HepG2 (cell line): ENCODE measurements around the gene PRKAR1B. TPM values are rescaled to one million over a fixed set of nuclear protein-coding genes. Genes with fewer than 3 reads are reported as not detected.

ENCODE experiments used
- ATAC-seq: fragments of 200-7000 bp; cut with Tn5 transposase; 3 replicates; pipeline ENCODE4 v1.9.1; 2020; ENCODE audit warnings: mild to moderate bottlenecking, moderate library complexity
- BruUV-seq: library from RNA; stranded (reverse); fragments of 400-500 nt; replicated peaks from 2 replicates; lab custom pipeline; 2021; lab: Mats Ljungman, UMichigan
- CTCF ChIA-PET: fragments of 300-600 bp; formaldehyde crosslinking; extraction: SDS; loops from one replicate; lab custom pipeline; 2021; ENCODE audit warnings: low total read pairs, inconsistent platforms, low intra/inter-chr PET ratio; lab: Yijun Ruan, JAX
- POLR2A ChIA-PET: fragments of 350-600 bp; sonication (Branson Sonifier 250); formaldehyde crosslinking; loops from one replicate; lab custom pipeline; 2020; ENCODE audit warnings: antibody characterized with exemption, inconsistent platforms; lab: Yijun Ruan, JAX
- DNase-seq: peaks from one replicate; pipeline ENCODE4 v3.0.0-alpha.2; 2015; ENCODE audit warnings: low spot score
- FAIRE-seq: peaks from 3 replicates; lab custom pipeline; 2011; peaks lifted over from hg19 to GRCh38; lab: Jason Lieb, UNC
- H2AFZ ChIP-seq: one replicate; pipeline ENCODE4 v1.6.1; 2011; ENCODE audit warnings: low read length, inconsistent platforms
- H3K27ac ChIP-seq: fragments of 300-600 bp; 3 replicates; pipeline ENCODE4 v1.8.0; 2011; ENCODE audit warnings: mixed run types, mild to moderate bottlenecking, mixed read lengths, low read length, inconsistent platforms; ENCODE audit not compliant: insufficient read depth; ENCODE audit errors: extremely low read length
- H3K27me3 ChIP-seq, 2 experiments: fragments of 200-600 bp in 1 of 2; 2 replicates in 1 of 2; 3 replicates in 1 of 2; pipeline versions ENCODE4 v1.6.0 to v1.8.0; 2011; ENCODE audit warnings: low read length in 2 of 2, mild to moderate bottlenecking in 2 of 2, moderate library complexity in 2 of 2, inconsistent platforms in 1 of 2; ENCODE audit not compliant: insufficient read depth in 2 of 2, control insufficient read depth in 1 of 2
- H3K36me3 ChIP-seq, 2 experiments: fragments of 200-600 bp in 1 of 2; replicated peaks in 1 of 2; 2 replicates in 1 of 2; 3 replicates in 1 of 2; pipeline versions ENCODE4 v1.5.1 to v1.8.0; 2011; ENCODE audit warnings: low read length in 2 of 2, inconsistent platforms in 1 of 2; ENCODE audit not compliant: insufficient read depth in 2 of 2, control insufficient read depth in 1 of 2
- H3K4me1 ChIP-seq: 2 replicates; pipeline ENCODE4 v1.5.1; 2012; ENCODE audit warnings: low read length, inconsistent platforms; ENCODE audit not compliant: insufficient read depth
- H3K4me2 ChIP-seq: 2 replicates; pipeline ENCODE4 v1.6.0; 2011; ENCODE audit warnings: low read depth, low read length, inconsistent platforms
- H3K4me3 ChIP-seq, 3 experiments: fragments of 200-600 bp in 1 of 3; sonication (generic), shearing (Covaris generic) in 1 of 3; replicated peaks in 1 of 3; 2 replicates each; pipeline ENCODE4 v1.5.1; 2011 to 2016; ENCODE audit warnings: low read length in 3 of 3, inconsistent platforms in 2 of 3, low read depth in 2 of 3, mild to moderate bottlenecking in 2 of 3, control low read depth in 1 of 3, mixed read lengths in 1 of 3; ENCODE audit not compliant: insufficient read depth in 1 of 3
- H3K79me2 ChIP-seq: one replicate; pipeline ENCODE4 v1.6.1; 2011; ENCODE audit warnings: low read length, inconsistent platforms; ENCODE audit not compliant: insufficient read depth
- H3K9ac ChIP-seq: 2 replicates; pipeline ENCODE4 v1.6.0; 2011; ENCODE audit warnings: mild to moderate bottlenecking, low read depth, low read length, inconsistent platforms; ENCODE audit not compliant: insufficient read depth
- H3K9me3 ChIP-seq: 2 replicates; pipeline ENCODE4 v1.5.1; 2012; ENCODE audit warnings: mild to moderate bottlenecking, low read length
- H4K20me1 ChIP-seq: 2 replicates; pipeline ENCODE4 v1.6.0; 2011; ENCODE audit warnings: inconsistent platforms, mild to moderate bottlenecking, low read length, moderate library complexity; ENCODE audit not compliant: insufficient read depth
- ARNT ChIP-seq: fragments of 450-650 bp; IDR thresholded peaks from 2 replicates; pipeline ENCODE4 v1.6.1; 2017
- CREB1 ChIP-seq, 2 experiments: fragments of 450-650 bp in 1 of 2; IDR thresholded peaks; 2 replicates each; pipeline ENCODE4 v1.6.1; 2016 to 2017; ENCODE audit warnings: control low read depth in 1 of 2, mild to moderate bottlenecking in 1 of 2, missing compliant biosample characterization in 1 of 2, missing genetic modification characterization in 1 of 2
- CTCF ChIP-seq: sonication (generic); formaldehyde crosslinking; IDR thresholded peaks from 2 replicates; pipeline ENCODE4 v1.5.0; 2020; ENCODE audit warnings: mild to moderate bottlenecking, missing genetic modification reagents, moderate library complexity
- IKZF1 ChIP-seq: fragments of 450-650 bp; IDR thresholded peaks from 2 replicates; pipeline ENCODE4 v1.7.1; 2016
- MATR3 ChIP-seq: sonication (generic); formaldehyde crosslinking; IDR thresholded peaks from 2 replicates; pipeline ENCODE4 v1.4.0; 2020; ENCODE audit warnings: missing genetic modification reagents
- MBNL3 ChIP-seq: fragments of 250-450 bp; sonication (Bioruptor Pico); conservative IDR thresholded peaks from 2 replicates; pipeline ENCODE4 v1.8.0; 2022; ENCODE audit warnings: mild to moderate bottlenecking, inconsistent platforms
- MYC ChIP-seq: sonication (generic); formaldehyde crosslinking; IDR thresholded peaks from 2 replicates; pipeline ENCODE4 v1.9.0; 2021; ENCODE audit warnings: missing genetic modification reagents, borderline replicate concordance
- MYNN ChIP-seq: sonication (generic); formaldehyde crosslinking; IDR thresholded peaks from 2 replicates; pipeline ENCODE4 v1.4.0; 2020; ENCODE audit warnings: mild to moderate bottlenecking, low read depth, missing genetic modification reagents
- NCOA2 ChIP-seq: sonication (generic); formaldehyde crosslinking; IDR thresholded peaks from 2 replicates; pipeline ENCODE4 v1.8.0; 2022; ENCODE audit warnings: inconsistent platforms
- NFE2L2 ChIP-seq: fragments of 150-350 bp; IDR thresholded peaks from 2 replicates; pipeline ENCODE4 v1.6.1; 2014; ENCODE audit warnings: low read length
- NFRKB ChIP-seq: fragments of 450-650 bp; IDR thresholded peaks from 2 replicates; pipeline ENCODE4 v1.6.1; 2017
- PTBP1 ChIP-seq: fragments of 200-400 bp; formaldehyde crosslinking; IDR thresholded peaks from 2 replicates; pipeline ENCODE4 v1.6.1; 2018; ENCODE audit warnings: low read length, low read depth; ENCODE audit not compliant: poor library complexity, severe bottlenecking
- SOX6 ChIP-seq, 2 experiments: fragments of 450-650 bp in 1 of 2; sonication (generic) in 1 of 2; formaldehyde crosslinking in 1 of 2; IDR thresholded peaks; 2 replicates each; pipeline versions ENCODE4 v1.4.0 to v1.6.1; 2017 to 2020; ENCODE audit warnings: antibody characterized with exemption in 1 of 2, mild to moderate bottlenecking in 1 of 2, missing genetic modification reagents in 1 of 2
- TBX2 ChIP-seq: sonication (generic); formaldehyde crosslinking; IDR thresholded peaks from 2 replicates; pipeline ENCODE4 v1.5.0; 2020; ENCODE audit warnings: missing genetic modification reagents, mild to moderate bottlenecking, borderline replicate concordance
- ZFAT ChIP-seq: sonication (generic); formaldehyde crosslinking; conservative IDR thresholded peaks from 2 replicates; pipeline ENCODE4 v1.8.1; 2023; ENCODE audit warnings: missing genetic modification reagents, inconsistent platforms
- ZFP62 ChIP-seq: sonication (generic); formaldehyde crosslinking; IDR thresholded peaks from 2 replicates; pipeline ENCODE4 v1.4.0; 2020; ENCODE audit warnings: missing genetic modification reagents
- ZIK1 ChIP-seq: sonication (generic); formaldehyde crosslinking; IDR thresholded peaks from 2 replicates; pipeline ENCODE4 v1.5.0; 2020; ENCODE audit warnings: mild to moderate bottlenecking, low read depth, missing genetic modification reagents, borderline replicate concordance
- ZNF10 ChIP-seq: sonication (generic); formaldehyde crosslinking; IDR thresholded peaks from 2 replicates; pipeline ENCODE4 v1.4.0; 2020; ENCODE audit warnings: mild to moderate bottlenecking, low read depth, missing genetic modification reagents, borderline replicate concordance
- ZNF282 ChIP-seq: fragments of 450-650 bp; IDR thresholded peaks from 2 replicates; pipeline ENCODE4 v1.6.1; 2018; ENCODE audit not compliant: partially characterized antibody
- ZNF773 ChIP-seq: sonication (generic); formaldehyde crosslinking; IDR thresholded peaks from 2 replicates; pipeline ENCODE4 v1.4.0; 2020; ENCODE audit warnings: missing genetic modification reagents, borderline replicate concordance
- WGBS: methylation state at CpG from one replicate; pipeline ENCODE4 v1.1.6; 2017; ENCODE audit warnings: low lambda C conversion rate; 5-methylcytosine and 5-hydroxymethylcytosine counted together
- in situ Hi-C: cut with HindIII; loops from 2 replicates; pipeline ENCODE4 v1.10.0; 2017; ENCODE audit warnings: low pct_unique_long_range_greater_than_20kb; ENCODE audit not compliant: extremely low pct_ligation_motif_present
- intact Hi-C: fragments of 100-400 bp; cut with micrococcal nuclease; formaldehyde crosslinking; loops from one replicate; pipeline ENCODE4 v1.10.0; 2022; ENCODE audit not compliant: unreplicated experiment
- polyA plus RNA-seq, 8 experiments: library from polyadenylated mRNA; depleted of rRNA in 3 of 8; stranded (reverse) in 7 of 8; unstranded in 1 of 8; fragments of >200 nt; fragmentation: Illumina TruSeq in 4 of 8; extraction: Trizol in 4 of 8; gene quantifications; 2 replicates each; pipeline versions ENCODE4 v1.2.1 to v1.2.3, GENCODE V29; 2011 to 2016; ENCODE audit warnings: low read depth in 4 of 8, missing spikeins in 1 of 8, mixed read lengths in 1 of 8; ENCODE audit not compliant: insufficient read depth in 1 of 8
- total RNA-seq, 5 experiments: library from RNA; depleted of rRNA; stranded (reverse); fragments of >200 nt; fragmentation: Illumina TruSeq; extraction: Trizol; gene quantifications; 2 replicates each; pipeline ENCODE4 v1.2.3, GENCODE V29; 2016; ENCODE audit warnings: low read depth in 1 of 5
- TF ChIP-seq, protein P1 (sequence below): sonication (generic); formaldehyde crosslinking; IDR thresholded peaks from 2 replicates; pipeline ENCODE4 v1.4.0; 2020; ENCODE audit warnings: missing genetic modification reagents

PRKAR1B gene
- total and polyA plus RNA-seq, 2 of the 13 experiments (the other 11 are each of a cell fraction or from before 2014, with no cell fraction given): 7.9 to 28.2 TPM

DNA sequence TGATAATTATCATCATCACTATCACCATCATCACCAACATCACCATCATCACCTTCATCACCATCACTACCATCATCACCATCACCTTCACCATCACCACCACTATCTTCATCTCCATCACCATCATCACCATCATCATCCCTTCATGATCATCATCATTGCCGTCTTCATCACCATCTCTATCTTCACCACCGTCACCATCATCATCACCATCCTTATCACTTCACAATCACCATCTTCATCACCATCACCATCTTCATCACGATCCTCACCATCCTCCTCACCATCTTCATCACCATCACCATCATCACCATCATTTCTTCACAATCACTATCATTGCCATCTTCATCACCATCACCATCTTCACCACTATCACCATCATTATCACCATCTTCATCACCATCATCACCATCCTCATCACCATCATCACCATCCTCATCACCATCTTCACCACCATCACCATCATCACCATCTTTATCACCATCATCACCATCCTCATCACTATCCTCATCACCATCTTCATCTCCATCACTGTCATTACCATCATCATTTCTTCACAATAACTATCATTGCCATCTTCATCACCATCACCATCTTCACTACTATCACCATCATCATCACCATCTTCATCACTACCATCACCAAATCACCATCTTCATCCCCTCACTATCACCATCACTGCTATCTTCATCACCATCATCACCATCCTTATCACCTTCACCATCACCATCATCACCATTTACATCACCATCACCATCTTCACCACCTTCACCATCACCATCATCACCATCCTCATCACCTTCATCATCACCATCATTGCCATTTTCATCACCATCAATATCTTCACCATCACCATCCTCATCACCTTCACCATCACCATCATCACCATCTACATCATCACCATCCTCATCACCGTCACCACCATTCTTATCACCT is 73.0 kb downstream of the PRKAR1B start:
- FAIRE-seq: no peak
- H4K20me1 ChIP-seq: no peaks in the 10 kb centered on the region; the same call in 1 of the 2 replicates
- no peak overlapping the region for H3K4me2 ChIP-seq
- intact Hi-C loops (no loop called here), in situ Hi-C loops (no loop called here)
- H3K36me3 ChIP-seq: peaks cover 0 to 2% of the 10 kb centered on the region in 2 experiments; a peak in 1 of 5 replicates
- ChIA-PET POLR2A (no interaction called here), CTCF (no interaction called here)
- BruUV-seq: no TSS peak
- peaks cover 4% of the 10 kb centered on the region for H3K79me2 ChIP-seq
- no peak overlapping the region for H3K4me3 ChIP-seq
- no peak overlapping the region for H3K27ac ChIP-seq
- H3K27me3 ChIP-seq: no peaks in the 10 kb centered on the region
- ATAC-seq: no peak
- H3K9ac ChIP-seq: no peak overlapping the region
- H3K4me1 ChIP-seq: no peaks in the 10 kb centered on the region
- H2AFZ ChIP-seq: no peak overlapping the region
- 95% methylated on average over 4 of the region's 4 CpGs for WGBS
- no peak for DNase-seq
- H3K9me3 ChIP-seq: no peaks in the 10 kb centered on the region
- TF ChIP-seq ZIK1 (CRISPR knock-in tag) (no peak), SOX6 (IDR thresholded peaks at IDR 0.05) (peak; percentile 76; the same call in 1 of the 2 replicates), SOX6 (CRISPR knock-in tag; IDR thresholded peaks at IDR 0.05) (no peak), ZFAT (CRISPR knock-in tag) (no peak), CTCF (no peak), MYNN (CRISPR knock-in tag) (no peak), IKZF1 (peak; percentile 22; the same call in 1 of the 2 replicates), TBX2 (CRISPR knock-in tag) (no peak), NCOA2 (CRISPR knock-in tag) (no peak), NFRKB (0 out of 2 replicates have a peak, but pooled peaks have one; percentile 3), ZFP62 (no peak), ZNF10 (CRISPR knock-in tag) (no peak), ZNF773 (CRISPR knock-in tag) (no peak), CREB1 (IDR thresholded peaks at IDR 0.05) (peak; percentile 85), CREB1 (CRISPR knock-in tag; IDR thresholded peaks at IDR 0.05) (no peak), MYC (no peak), MATR3 (no peak), ZNF282 (peak; percentile 53), ARNT (0 out of 2 replicates have a peak, but pooled peaks have one; percentile 6), NFE2L2 (no peak), MBNL3 (CRISPR knock-in tag) (no peak), PTBP1 (no peak)
- TF ChIP-seq, protein P1, sequence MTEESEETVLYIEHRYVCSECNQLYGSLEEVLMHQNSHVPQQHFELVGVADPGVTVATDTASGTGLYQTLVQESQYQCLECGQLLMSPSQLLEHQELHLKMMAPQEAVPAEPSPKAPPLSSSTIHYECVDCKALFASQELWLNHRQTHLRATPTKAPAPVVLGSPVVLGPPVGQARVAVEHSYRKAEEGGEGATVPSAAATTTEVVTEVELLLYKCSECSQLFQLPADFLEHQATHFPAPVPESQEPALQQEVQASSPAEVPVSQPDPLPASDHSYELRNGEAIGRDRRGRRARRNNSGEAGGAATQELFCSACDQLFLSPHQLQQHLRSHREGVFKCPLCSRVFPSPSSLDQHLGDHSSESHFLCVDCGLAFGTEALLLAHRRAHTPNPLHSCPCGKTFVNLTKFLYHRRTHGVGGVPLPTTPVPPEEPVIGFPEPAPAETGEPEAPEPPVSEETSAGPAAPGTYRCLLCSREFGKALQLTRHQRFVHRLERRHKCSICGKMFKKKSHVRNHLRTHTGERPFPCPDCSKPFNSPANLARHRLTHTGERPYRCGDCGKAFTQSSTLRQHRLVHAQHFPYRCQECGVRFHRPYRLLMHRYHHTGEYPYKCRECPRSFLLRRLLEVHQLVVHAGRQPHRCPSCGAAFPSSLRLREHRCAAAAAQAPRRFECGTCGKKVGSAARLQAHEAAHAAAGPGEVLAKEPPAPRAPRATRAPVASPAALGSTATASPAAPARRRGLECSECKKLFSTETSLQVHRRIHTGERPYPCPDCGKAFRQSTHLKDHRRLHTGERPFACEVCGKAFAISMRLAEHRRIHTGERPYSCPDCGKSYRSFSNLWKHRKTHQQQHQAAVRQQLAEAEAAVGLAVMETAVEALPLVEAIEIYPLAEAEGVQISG (CRISPR knock-in tag): no peak
